ENCODE data around the gene TEAD1.

The TEAD1 gene

GRCh38 chr11:12673924-12674570, at the start of gene TEAD1:
Gene TEAD1, plus strand, starts transcription at chr11:12674421.
- Histone ChIP-seq H3K4me3 (peak within 1 kb of the TSS; percentile 50 to 89 (median 75)), H3K27ac (peak within 1 kb of the TSS; percentile 61 to 98 (median 89))

GRCh38 chr11:12624595-12624994, 49.6 kb upstream of the TEAD1 start:
- Histone ChIP-seq H3K27ac (no peak overlapping the region), H3K4me3 (no peak overlapping the region)

- Histone ChIP-seq H3K27ac (no peak overlapping the region), H3K4me3 (no peak overlapping the region)
These were observed 48.7 kb upstream of the TEAD1 start for GRCh38 chr11:12625438-12626071.

- Histone ChIP-seq H3K4me3 (no peak overlapping the region), H3K27ac (no peak overlapping the region)
These were observed 47.6 kb upstream of the TEAD1 start for GRCh38 chr11:12626616-12627015.

GRCh38 chr11:12628314-12628713, 45.9 kb upstream of the TEAD1 start:
- H3K4me3 ChIP-seq, result no peak overlapping the region

GRCh38 chr11:12629601-12630313, 44.5 kb upstream of the TEAD1 start:
- Histone ChIP-seq H3K4me3 (no peak overlapping the region), H3K27ac (no peak overlapping the region)

More at GRCh38 chr11:12628314-12628713, 45.9 kb upstream of the TEAD1 start:
- H3K27ac ChIP-seq, result no peak overlapping the region

GRCh38 chr11:12631651-12632050, 42.6 kb upstream of the TEAD1 start:
- no peak overlapping the region for H3K27ac ChIP-seq
- no peak overlapping the region for H3K4me3 ChIP-seq

GRCh38 chr11:12634329-12634728, 39.9 kb upstream of the TEAD1 start:
- Histone ChIP-seq H3K4me3 (no peak overlapping the region), H3K27ac (no peak overlapping the region)

GRCh38 chr11:12636871-12637410, 37.3 kb upstream of the TEAD1 start:
- no peak overlapping the region for H3K4me3 ChIP-seq

GRCh38 chr11:12639388-12639787, 34.8 kb upstream of the TEAD1 start:
- no peak overlapping the region for H3K4me3 ChIP-seq
- no peak overlapping the region for H3K27ac ChIP-seq

More at GRCh38 chr11:12636871-12637410, 37.3 kb upstream of the TEAD1 start:
- H3K27ac ChIP-seq, result peak overlapping the region in 1 of 21 experiments; percentile 69

- Histone ChIP-seq H3K27ac (no peak overlapping the region), H3K4me3 (no peak overlapping the region)
These were observed 33.9 kb upstream of the TEAD1 start for GRCh38 chr11:12640355-12640754.

- H3K27ac ChIP-seq, result no peak overlapping the region
- no peak overlapping the region for H3K4me3 ChIP-seq
These were observed 33.0 kb upstream of the TEAD1 start for GRCh38 chr11:12640926-12641849.

- H3K27ac ChIP-seq, result no peak overlapping the region
- no peak overlapping the region for H3K4me3 ChIP-seq
These were observed 32.2 kb upstream of the TEAD1 start for GRCh38 chr11:12642040-12642439.

GRCh38 chr11:12642806-12643428, 31.3 kb upstream of the TEAD1 start:
- Histone ChIP-seq H3K27ac (no peak overlapping the region), H3K4me3 (no peak overlapping the region)

- no peak overlapping the region for H3K27ac ChIP-seq
- no peak overlapping the region for H3K4me3 ChIP-seq
These were observed 27.7 kb upstream of the TEAD1 start for GRCh38 chr11:12646478-12646877.

- no peak overlapping the region for H3K4me3 ChIP-seq
- no peak overlapping the region for H3K27ac ChIP-seq
These were observed 20.5 kb upstream of the TEAD1 start for GRCh38 chr11:12653729-12654128.

GRCh38 chr11:12655842-12656241, 18.4 kb upstream of the TEAD1 start:
- Histone ChIP-seq H3K4me3 (no peak overlapping the region), H3K27ac (no peak overlapping the region)

GRCh38 chr11:12657336-12657735, 16.9 kb upstream of the TEAD1 start:
- Histone ChIP-seq H3K4me3 (no peak overlapping the region), H3K27ac (no peak overlapping the region)

- H3K4me3 ChIP-seq, result no peak overlapping the region
- H3K27ac ChIP-seq, result no peak overlapping the region
These were observed 16.2 kb upstream of the TEAD1 start for GRCh38 chr11:12657981-12658380.
